Neuronal stem cell (in vitro differentiated cells): ENCODE measurements around the gene BRD1.
"Not testable (repeated sequence)": the region's sequence is repeated elsewhere in the genome, so short reads cannot be mapped to it uniquely, and the experiment has no call there.

Experiments
- DNase-seq: peaks from one replicate; pipeline ENCODE4 v3.0.0-alpha.2; 2013; ENCODE audit warnings: low spot score
- H2AFZ ChIP-seq: one replicate; pipeline ENCODE4 v1.6.1; 2013; ENCODE audit warnings: mild to moderate bottlenecking, low read length, inconsistent platforms
- H2AK5ac ChIP-seq: 2 replicates; pipeline ENCODE4 v1.6.1; 2013; ENCODE audit warnings: low read depth, mild to moderate bottlenecking, inconsistent platforms, low read length, moderate library complexity, mixed read lengths
- H2BK120ac ChIP-seq: 2 replicates; pipeline ENCODE4 v1.6.1; 2013; ENCODE audit warnings: low read depth, mild to moderate bottlenecking, inconsistent platforms, low read length, moderate library complexity, mixed read lengths
- H2BK12ac ChIP-seq: one replicate; pipeline ENCODE4 v1.6.1; 2013; ENCODE audit warnings: low read length, inconsistent platforms
- H2BK15ac ChIP-seq: 2 replicates; pipeline ENCODE4 v1.6.1; 2013; ENCODE audit warnings: mild to moderate bottlenecking, low read length, inconsistent platforms, mixed read lengths
- H2BK5ac ChIP-seq: one replicate; pipeline ENCODE4 v1.6.1; 2013; ENCODE audit warnings: inconsistent platforms, mild to moderate bottlenecking, low read length, moderate library complexity
- H3K14ac ChIP-seq: one replicate; pipeline ENCODE4 v1.6.1; 2013; ENCODE audit warnings: low read length, inconsistent platforms
- H3K18ac ChIP-seq: 2 replicates; pipeline ENCODE4 v1.6.1; 2013; ENCODE audit warnings: low read length, inconsistent platforms
- H3K23ac ChIP-seq: 2 replicates; pipeline ENCODE4 v1.6.1; 2013; ENCODE audit warnings: low read depth, mild to moderate bottlenecking, mixed read lengths, low read length, inconsistent platforms; ENCODE audit not compliant: poor library complexity
- H3K27ac ChIP-seq: replicated peaks from 3 replicates; pipeline ENCODE4 v1.5.1; 2013; ENCODE audit warnings: low read length, inconsistent platforms
- H3K27me3 ChIP-seq, 3 experiments: 2 replicates each; pipeline ENCODE4 v1.6.1; 2013; ENCODE audit warnings: low read length in 3 of 3, mild to moderate bottlenecking in 2 of 3, inconsistent platforms in 1 of 3, low read depth in 1 of 3, mixed read lengths in 1 of 3, moderate library complexity in 1 of 3; ENCODE audit not compliant: control insufficient read depth in 3 of 3, insufficient read depth in 3 of 3
- H3K36me3 ChIP-seq, 2 donors: replicated peaks in 1 of 2; 2 replicates each; pipeline ENCODE4 v1.6.1; 2013; ENCODE audit warnings: low read length in 2 of 2; ENCODE audit not compliant: control insufficient read depth in 2 of 2, insufficient read depth in 2 of 2
- H3K4ac ChIP-seq: 2 replicates; pipeline ENCODE4 v1.6.1; 2013; ENCODE audit warnings: inconsistent platforms, mild to moderate bottlenecking, low read length, moderate library complexity
- H3K4me1 ChIP-seq, 2 donors: 1 replicate in 1 of 2; 2 replicates in 1 of 2; pipeline ENCODE4 v1.6.1; 2013; ENCODE audit warnings: low read length in 2 of 2, low read depth in 1 of 2; ENCODE audit not compliant: control insufficient read depth in 2 of 2, insufficient read depth in 1 of 2
- H3K4me2 ChIP-seq: one replicate; pipeline ENCODE4 v1.6.1; 2013; ENCODE audit warnings: mild to moderate bottlenecking, low read length, inconsistent platforms; ENCODE audit not compliant: insufficient read depth, poor library complexity, severe bottlenecking
- H3K4me3 ChIP-seq, 2 donors: 2 replicates each; pipeline ENCODE4 v1.5.1; 2013; ENCODE audit warnings: low read length in 2 of 2, mild to moderate bottlenecking in 2 of 2, inconsistent platforms in 1 of 2, moderate library complexity in 1 of 2
- H3K79me1 ChIP-seq: one replicate; pipeline ENCODE4 v1.6.1; 2013; ENCODE audit warnings: low read depth, mild to moderate bottlenecking, inconsistent platforms, low read length, moderate library complexity
- H3K9ac ChIP-seq: one replicate; pipeline ENCODE4 v1.6.1; 2013; ENCODE audit warnings: mild to moderate bottlenecking, low read depth, low read length, inconsistent platforms; ENCODE audit not compliant: poor library complexity
- H3K9me3 ChIP-seq, 2 donors: replicated peaks in 1 of 2; 2 replicates each; pipeline versions ENCODE3 to v1.6.1; 2013; ENCODE audit warnings: low read length in 2 of 2, mild to moderate bottlenecking in 2 of 2, inconsistent platforms in 1 of 2, low read depth in 1 of 2, mixed read lengths in 1 of 2, moderate library complexity in 1 of 2; ENCODE audit not compliant: control insufficient read depth in 2 of 2, insufficient read depth in 1 of 2
- H4K8ac ChIP-seq: one replicate; pipeline ENCODE4 v1.6.1; 2013; ENCODE audit warnings: low read depth, mild to moderate bottlenecking, inconsistent platforms, low read length, moderate library complexity
- H4K91ac ChIP-seq: one replicate; pipeline ENCODE4 v1.6.1; 2013; ENCODE audit warnings: low read length, low read depth, mild to moderate bottlenecking, inconsistent platforms; ENCODE audit not compliant: poor library complexity
- WGBS, 2 donors: extraction: QIAGEN DNeasy Blood & Tissue Kit; methylation state at CpG; one replicate each; pipeline ENCODE4 v1.1.7; 2013; ENCODE audit warnings: missing lambda C conversion rate in 2 of 2, mixed read lengths in 1 of 2; ENCODE audit not compliant: insufficient read length in 2 of 2, insufficient replicate concordance in 1 of 2; ENCODE audit errors: extremely low coverage in 2 of 2; 5-methylcytosine and 5-hydroxymethylcytosine counted together

BRD1 gene

DNA sequence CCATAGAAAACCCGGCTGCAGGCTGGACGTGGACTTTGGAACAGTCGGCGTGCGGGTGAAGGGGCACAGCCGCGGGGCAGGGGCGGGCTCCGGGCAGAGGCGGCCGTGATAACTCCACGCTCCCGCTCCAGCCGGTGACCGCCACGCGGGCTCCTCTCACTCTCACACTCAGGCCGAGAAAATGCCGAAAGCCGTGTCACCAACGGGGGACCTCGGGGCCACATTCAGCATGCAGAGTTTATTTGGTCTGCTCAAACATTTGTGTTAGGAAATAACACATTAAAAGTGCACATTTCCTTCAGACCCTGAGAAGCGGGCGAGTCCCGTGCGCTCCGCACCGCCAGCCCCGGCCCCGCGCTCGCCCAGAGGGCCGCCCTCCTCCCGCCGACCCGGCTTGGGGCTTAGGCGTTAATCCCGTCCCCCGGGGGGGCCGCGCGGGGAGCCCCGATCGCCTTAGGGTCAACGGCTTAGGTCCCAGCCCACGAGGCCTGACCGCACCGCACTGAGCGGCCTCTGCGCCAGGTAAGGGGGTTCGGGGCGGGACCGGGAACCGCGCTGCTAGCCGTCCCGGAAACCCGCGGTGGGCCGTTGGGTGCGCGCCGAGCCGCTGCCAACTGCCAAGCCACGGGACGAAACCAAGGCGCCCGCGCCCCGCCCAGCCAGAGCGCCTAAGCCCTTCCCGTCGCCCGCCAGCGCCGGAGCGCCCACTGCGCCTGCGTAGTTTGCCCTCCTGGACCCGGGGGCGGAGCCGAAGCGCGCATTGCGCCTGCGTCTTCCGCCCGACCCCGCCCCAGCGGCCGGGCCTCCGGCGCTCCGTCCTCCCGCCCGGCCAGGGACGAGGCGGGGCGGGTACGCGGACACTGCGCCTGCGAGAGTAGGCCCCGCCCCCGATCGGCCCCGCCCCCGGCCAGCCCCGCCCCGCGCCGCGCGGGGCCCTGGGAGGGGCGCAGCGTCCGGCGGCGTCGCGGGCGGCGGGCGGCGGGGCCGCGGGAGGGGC, 25.5 kb upstream of the BRD1 start, which contains the start of gene ZBED4:
Gene ZBED4, plus strand, starts transcription at position 947 of the 997 bp plus-strand sequence. CDS start 29,819 bp downstream, outside the sequence.
- Histone ChIP-seq H3K4ac (no peak within 1 kb of the TSS), H3K9ac (peak within 1 kb of the TSS; percentile 89), H3K27me3 (peaks cover 26 to 48% (median 47%) of the 10 kb centered on the region in 3 experiments), H3K14ac (peak within 1 kb of the TSS; percentile 17), H3K4me2 (peak within 1 kb of the TSS; percentile 92), H3K27ac (peak within 1 kb of the TSS; percentile 72), H3K18ac (peak within 1 kb of the TSS; percentile 97), H4K8ac (no peak within 1 kb of the TSS), H2AFZ (peak within 1 kb of the TSS; percentile 97), H2BK12ac (peak within 1 kb of the TSS; percentile 8), H3K23ac (peak within 1 kb of the TSS; percentile 83), H3K36me3 (peaks cover 1 to 13% of the 10 kb centered on the region in 2 donors), H2AK5ac (peak within 1 kb of the TSS; percentile 79), H3K4me1 (peaks cover 9 to 14% of the 10 kb centered on the region in 2 donors), H2BK15ac (peak within 1 kb of the TSS; percentile 62), H4K91ac (no peak within 1 kb of the TSS), H3K4me3 (peak within 1 kb of the TSS; percentile 97 to 98), H2BK5ac (peak within 1 kb of the TSS; percentile 60), H3K79me1 (peaks cover 16% of the 10 kb centered on the region), H3K9me3 (peaks cover 2 to 4% of the 10 kb centered on the region in 2 donors), H2BK120ac (no peak within 1 kb of the TSS)
- no CpG with 5 or more reads among the region's 127 CpGs for WGBS, 2 donors
- peak; percentile 98 for DNase-seq

DNA sequence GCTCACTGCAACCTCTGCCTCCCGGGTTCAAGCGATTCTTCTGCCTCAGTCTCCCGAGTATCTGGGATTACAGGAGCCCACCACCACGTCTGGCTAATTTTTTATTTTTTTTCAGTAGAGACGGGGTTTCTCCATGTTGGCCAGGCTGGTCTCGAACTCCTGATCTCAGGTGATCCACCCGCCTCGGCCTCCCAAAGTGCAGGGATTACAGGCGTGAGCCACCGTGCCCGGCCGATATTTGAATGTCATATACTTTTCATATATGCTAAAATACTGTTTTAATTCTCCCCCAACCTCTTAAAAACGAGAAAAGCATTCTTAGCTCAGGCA, 24.9 kb upstream of the BRD1 start:
- peak overlapping the region; percentile 97 for H2AFZ ChIP-seq
- H4K8ac ChIP-seq, H2AK5ac ChIP-seq, H3K14ac ChIP-seq, H4K91ac ChIP-seq, DNase-seq, H3K9ac ChIP-seq, H3K27ac ChIP-seq, H2BK12ac ChIP-seq, H2BK5ac ChIP-seq, H2BK15ac ChIP-seq, H3K4ac ChIP-seq, H2BK120ac ChIP-seq, H3K9me3 ChIP-seq: not testable (repeated sequence)
- H3K4me3 ChIP-seq = peak overlapping the region; percentile 66 to 86
- H3K79me1 ChIP-seq = peaks cover 16% of the 10 kb centered on the region
- H3K18ac ChIP-seq = peak overlapping the region; percentile 97
- no CpG with 5 or more reads among the region's 13 CpGs for WGBS, 2 donors
- peak overlapping the region; percentile 83 for H3K23ac ChIP-seq
- peak overlapping the region; percentile 92 for H3K4me2 ChIP-seq
- peaks cover 1 to 11% of the 10 kb centered on the region in 2 donors for H3K36me3 ChIP-seq
- H3K4me1 ChIP-seq = peaks cover 9 to 17% of the 10 kb centered on the region in 2 donors
- peaks cover 32 to 54% (median 53%) of the 10 kb centered on the region in 3 experiments for H3K27me3 ChIP-seq

DNA sequence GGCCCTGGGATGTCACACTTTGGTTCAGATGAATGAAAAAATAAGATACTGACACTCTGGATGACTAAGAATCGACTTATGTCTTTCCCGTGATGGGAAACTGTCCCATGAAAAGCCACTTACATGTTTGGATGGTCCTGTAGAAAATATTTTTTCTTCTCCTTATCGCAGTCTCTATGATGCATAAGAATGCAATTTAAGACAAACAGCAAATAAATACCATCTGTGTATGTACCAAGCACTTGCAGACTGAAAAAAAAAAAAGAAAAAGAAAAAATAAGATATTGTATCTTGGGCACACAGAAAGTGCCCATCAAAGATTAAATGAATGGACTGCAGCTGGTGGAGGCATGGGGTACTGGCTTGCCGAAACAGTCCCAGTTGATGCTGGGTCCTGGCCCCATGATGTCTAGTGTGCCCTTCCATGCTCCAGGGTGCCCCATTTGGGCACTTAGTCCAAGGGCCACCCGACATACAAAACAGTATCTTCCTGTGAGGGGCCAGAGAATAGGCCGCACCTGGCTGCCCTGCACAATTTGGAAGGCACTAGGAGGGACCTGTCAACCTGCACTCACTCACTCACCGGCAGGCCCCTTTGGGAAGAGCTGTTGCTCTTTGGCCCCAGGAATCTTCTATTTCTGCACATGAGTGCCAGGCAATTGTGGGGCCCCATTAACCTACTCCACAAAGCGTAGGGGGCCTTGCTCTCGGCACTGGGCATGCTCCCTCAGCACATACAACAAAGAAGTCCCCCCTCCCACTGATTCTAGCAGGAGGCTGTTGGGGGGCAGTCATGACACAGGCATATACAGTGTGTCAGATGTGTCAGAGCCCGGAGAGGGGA, 23.5 kb upstream of the BRD1 start:
- peaks cover 4 to 5% of the 10 kb centered on the region in 2 donors for H3K9me3 ChIP-seq
- no peak overlapping the region for H2BK120ac ChIP-seq
- H3K18ac ChIP-seq = no peak overlapping the region
- no peak overlapping the region for H3K14ac ChIP-seq
- peaks cover 5% of the 10 kb centered on the region for H3K79me1 ChIP-seq
- peaks cover 8 to 17% of the 10 kb centered on the region in 2 donors for H3K4me1 ChIP-seq
- no peak overlapping the region for H3K4me2 ChIP-seq
- H2AK5ac ChIP-seq = peak overlapping the region; percentile 76
- no peak overlapping the region for H2BK5ac ChIP-seq
- H2AFZ ChIP-seq = no peak overlapping the region
- peak overlapping the region in 1 of 2 donors; percentile 33 for H3K4me3 ChIP-seq
- peak overlapping the region; percentile 16 for H2BK12ac ChIP-seq
- peaks cover 35 to 66% (median 64%) of the 10 kb centered on the region in 3 experiments for H3K27me3 ChIP-seq
- H3K4ac ChIP-seq = no peak overlapping the region
- H4K91ac ChIP-seq = no peak overlapping the region
- no peak overlapping the region for H3K23ac ChIP-seq
- H2BK15ac ChIP-seq = no peak overlapping the region
- no peak overlapping the region for H4K8ac ChIP-seq
- no peak overlapping the region for H3K27ac ChIP-seq
- no peak for DNase-seq
- peaks cover 0 to under 1% of the 10 kb centered on the region in 2 donors for H3K36me3 ChIP-seq
- no peak overlapping the region for H3K9ac ChIP-seq
- no CpG with 5 or more reads among the region's 10 CpGs for WGBS, 2 donors
